GM12865 (cell line): ENCODE measurements around the gene GORASP1.

ENCODE experiments used
- DNase-seq: peaks from one replicate; pipeline ENCODE4 v3.0.0; 2010; ENCODE audit warnings: low read depth
- H3K4me3 ChIP-seq: 2 replicates; pipeline ENCODE4 v1.5.1; 2011; ENCODE audit warnings: mild to moderate bottlenecking, low read depth, low read length, control low read depth
- TF ChIP-seq, protein P1 (sequence below): IDR thresholded peaks from 2 replicates; pipeline ENCODE4 v1.5.1; 2011; ENCODE audit warnings: low read length, control low read depth, low read depth, inconsistent platforms; ENCODE audit not compliant: insufficient read depth; ENCODE audit errors: missing control alignments

The GORASP1 gene

DNA sequence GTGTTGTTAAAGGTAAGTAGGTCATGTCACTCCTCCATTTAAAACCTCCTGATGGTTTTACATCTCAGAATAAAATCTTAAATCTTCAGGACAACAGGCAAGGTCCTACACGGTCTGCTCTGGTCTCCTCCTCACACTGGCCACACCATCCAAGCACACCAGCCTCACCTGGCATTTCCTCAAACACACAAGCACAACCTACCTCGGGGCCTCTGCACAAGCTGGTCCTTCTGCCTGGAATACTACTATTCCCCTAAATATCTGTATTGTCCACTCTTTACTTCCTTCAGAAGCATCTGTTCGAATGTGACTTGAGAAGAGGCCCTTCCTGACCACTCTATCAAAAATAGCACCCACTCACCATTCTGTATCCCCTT lies 1.8 kb downstream of the GORASP1 start:
- H3K4me3 ChIP-seq: no peak overlapping the region
- DNase-seq: no peak
- TF ChIP-seq, protein P1, sequence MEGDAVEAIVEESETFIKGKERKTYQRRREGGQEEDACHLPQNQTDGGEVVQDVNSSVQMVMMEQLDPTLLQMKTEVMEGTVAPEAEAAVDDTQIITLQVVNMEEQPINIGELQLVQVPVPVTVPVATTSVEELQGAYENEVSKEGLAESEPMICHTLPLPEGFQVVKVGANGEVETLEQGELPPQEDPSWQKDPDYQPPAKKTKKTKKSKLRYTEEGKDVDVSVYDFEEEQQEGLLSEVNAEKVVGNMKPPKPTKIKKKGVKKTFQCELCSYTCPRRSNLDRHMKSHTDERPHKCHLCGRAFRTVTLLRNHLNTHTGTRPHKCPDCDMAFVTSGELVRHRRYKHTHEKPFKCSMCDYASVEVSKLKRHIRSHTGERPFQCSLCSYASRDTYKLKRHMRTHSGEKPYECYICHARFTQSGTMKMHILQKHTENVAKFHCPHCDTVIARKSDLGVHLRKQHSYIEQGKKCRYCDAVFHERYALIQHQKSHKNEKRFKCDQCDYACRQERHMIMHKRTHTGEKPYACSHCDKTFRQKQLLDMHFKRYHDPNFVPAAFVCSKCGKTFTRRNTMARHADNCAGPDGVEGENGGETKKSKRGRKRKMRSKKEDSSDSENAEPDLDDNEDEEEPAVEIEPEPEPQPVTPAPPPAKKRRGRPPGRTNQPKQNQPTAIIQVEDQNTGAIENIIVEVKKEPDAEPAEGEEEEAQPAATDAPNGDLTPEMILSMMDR: no peak

DNA sequence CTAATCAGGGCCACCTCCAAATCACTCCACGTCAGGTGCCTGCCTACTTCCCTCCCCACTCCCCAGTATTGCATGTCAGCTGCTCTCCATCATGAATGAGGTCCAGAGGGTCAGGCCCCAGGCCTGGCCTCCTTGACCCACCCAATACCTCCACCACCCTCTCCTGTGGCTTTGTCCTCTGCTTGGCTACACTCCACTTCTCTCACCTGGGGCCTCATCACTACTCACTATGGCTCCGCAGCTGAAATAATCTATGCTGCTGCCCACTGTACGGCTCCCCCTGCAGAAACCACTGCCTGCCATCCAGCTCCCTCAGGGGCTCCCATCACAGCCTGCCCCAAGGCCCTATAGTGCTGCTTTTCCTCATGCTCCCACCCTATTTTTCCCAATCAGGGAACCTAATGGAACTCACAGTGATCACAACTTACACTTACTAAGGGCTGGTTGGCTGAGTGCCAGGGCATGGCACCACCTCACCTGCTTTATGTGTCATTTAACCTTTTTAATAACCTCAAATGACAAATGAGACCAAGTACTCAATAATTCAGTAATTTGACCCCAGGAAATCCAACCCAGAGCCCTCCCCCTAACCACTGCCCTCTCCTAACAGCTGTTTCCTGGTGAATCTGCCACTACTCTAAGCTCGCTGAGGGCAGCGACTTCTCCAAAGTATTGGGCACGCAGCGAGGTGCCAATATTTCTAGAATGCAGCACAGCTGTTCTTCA lies 2.3 kb downstream of the GORASP1 start:
- DNase-seq: no peak
- H3K4me3 ChIP-seq: no peak overlapping the region
- TF ChIP-seq, protein P1: no peak

DNA sequence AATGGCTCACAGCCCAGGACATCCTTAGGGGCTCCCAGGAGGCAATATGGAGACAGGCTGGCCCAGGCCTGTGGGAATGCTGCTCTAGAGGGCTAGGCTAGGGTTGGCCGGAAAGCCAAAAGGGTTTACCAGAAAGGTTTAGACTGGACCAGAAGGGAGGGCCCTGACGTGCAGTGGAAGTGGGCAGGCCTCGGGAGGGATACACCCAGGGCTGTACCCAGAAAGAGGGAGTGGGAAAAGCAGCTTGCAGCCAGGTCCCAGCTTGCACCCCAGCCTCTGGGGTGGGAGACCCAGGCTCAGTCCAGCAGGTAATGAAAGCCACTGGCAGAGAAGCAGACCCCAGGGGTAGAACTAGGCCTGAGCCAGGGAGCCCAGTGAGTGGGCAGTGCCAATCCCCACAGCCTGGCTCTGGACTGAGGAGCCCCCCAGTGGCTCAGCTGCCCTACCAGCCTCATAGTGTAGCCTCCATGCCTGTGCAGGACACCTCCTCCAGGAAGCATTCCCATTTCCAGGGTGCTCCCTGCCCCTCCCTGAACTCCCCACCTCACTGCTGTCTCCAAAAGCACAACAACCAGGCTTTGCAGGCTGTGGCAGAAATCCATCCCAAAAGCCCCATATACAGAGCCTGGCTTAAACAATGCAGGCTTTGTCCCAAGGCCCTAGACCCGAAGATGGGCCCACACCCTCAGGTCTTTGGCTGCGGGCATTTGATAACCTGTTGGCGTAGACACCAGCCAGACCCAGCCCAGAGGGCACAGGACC lies 3.5 kb downstream of the GORASP1 start:
- TF ChIP-seq, protein P1: no peak
- no peak overlapping the region for H3K4me3 ChIP-seq
- no peak for DNase-seq

- no peak overlapping the region for H3K4me3 ChIP-seq
- TF ChIP-seq, protein P1: peak; percentile 10
- DNase-seq: no peak
Observed at GRCh38 chr3:39103324-39103693, 4.1 kb downstream of the GORASP1 start.

GRCh38 chr3:39102504-39103323 lies 4.7 kb downstream of the GORASP1 start:
- H3K4me3 ChIP-seq: no peak overlapping the region

GRCh38 chr3:39101022-39101689 lies 6.3 kb downstream of the GORASP1 start:
- TF ChIP-seq, protein P1: peak; percentile 81
- DNase-seq: peak; percentile 70
- no peak overlapping the region for H3K4me3 ChIP-seq

More at GRCh38 chr3:39102504-39103323, 4.7 kb downstream of the GORASP1 start:
- no peak for DNase-seq
- TF ChIP-seq, protein P1: no peak
